KOPT-K1 (cell line): ENCODE results near the gene PTDSS2.
"Not testable (repeated sequence)": the region's sequence is repeated elsewhere in the genome, so short reads cannot be mapped to it uniquely, and the experiment has no call there.

Source experiments
- H3K27ac ChIP-seq: fragments of 200-600 bp; sonication (generic); 2 replicates; pipeline ENCODE4 v1.5.1; 2016; ENCODE audit warnings: antibody characterized with exemption, mild to moderate bottlenecking, low read depth, low read length; ENCODE audit not compliant: poor library complexity, severe bottlenecking
- H3K36me3 ChIP-seq: fragments of 200-600 bp; sonication (generic); 2 replicates; pipeline ENCODE4 v1.5.1; 2017; ENCODE audit warnings: antibody characterized with exemption, mild to moderate bottlenecking, low read length, moderate library complexity; ENCODE audit not compliant: insufficient read depth
- H3K9me3 ChIP-seq: fragments of 200-600 bp; sonication (generic); 2 replicates; pipeline ENCODE4 v1.5.1; 2017; ENCODE audit warnings: antibody characterized with exemption, low read length, mild to moderate bottlenecking; ENCODE audit not compliant: insufficient read depth, poor library complexity, severe bottlenecking

Gene PTDSS2

GRCh38 chr11:434999-435740 is 14.9 kb upstream of the PTDSS2 start:
- H3K27ac ChIP-seq, H3K36me3 ChIP-seq, H3K9me3 ChIP-seq: not testable (repeated sequence)

- Histone ChIP-seq H3K9me3 (no peaks in the 10 kb centered on the region), H3K36me3 (no peaks in the 10 kb centered on the region), H3K27ac (no peak overlapping the region)
Observed at GRCh38 chr11:437228-437870, 12.7 kb upstream of the PTDSS2 start.

- Histone ChIP-seq H3K27ac (no peak overlapping the region), H3K36me3 (no peaks in the 10 kb centered on the region), H3K9me3 (no peaks in the 10 kb centered on the region)
Observed at GRCh38 chr11:438101-438844, 11.8 kb upstream of the PTDSS2 start.

GRCh38 chr11:439315-440064 is 10.6 kb upstream of the PTDSS2 start:
- Histone ChIP-seq H3K27ac (no peak overlapping the region), H3K9me3 (no peaks in the 10 kb centered on the region), H3K36me3 (no peaks in the 10 kb centered on the region)

- Histone ChIP-seq H3K9me3 (no peaks in the 10 kb centered on the region), H3K36me3 (no peaks in the 10 kb centered on the region), H3K27ac (no peak overlapping the region)
Observed at GRCh38 chr11:440065-441042, 9.7 kb upstream of the PTDSS2 start.

GRCh38 chr11:441043-441417 is 9.0 kb upstream of the PTDSS2 start:
- no peaks in the 10 kb centered on the region for H3K9me3 ChIP-seq
- H3K27ac ChIP-seq = no peak overlapping the region
- no peaks in the 10 kb centered on the region for H3K36me3 ChIP-seq

GRCh38 chr11:441418-442274 is 8.4 kb upstream of the PTDSS2 start, which contains the start of gene ANO9:
Gene ANO9, minus strand, starts transcription at chr11:442011. Its CDS starts 85 bp downstream, at chr11:441926.
- H3K27ac ChIP-seq = no peak within 1 kb of the TSS
- no peaks in the 10 kb centered on the region for H3K36me3 ChIP-seq
- no peaks in the 10 kb centered on the region for H3K9me3 ChIP-seq

GRCh38 chr11:442611-443081 is 7.4 kb upstream of the PTDSS2 start:
- Histone ChIP-seq H3K9me3 (no peaks in the 10 kb centered on the region), H3K27ac (no peak overlapping the region), H3K36me3 (no peaks in the 10 kb centered on the region)

- no peaks in the 10 kb centered on the region for H3K36me3 ChIP-seq
- H3K27ac ChIP-seq = no peak overlapping the region
- no peaks in the 10 kb centered on the region for H3K9me3 ChIP-seq
Observed at GRCh38 chr11:443542-444199, 6.4 kb upstream of the PTDSS2 start.

- H3K36me3 ChIP-seq = no peaks in the 10 kb centered on the region
- H3K27ac ChIP-seq = no peak overlapping the region
- no peaks in the 10 kb centered on the region for H3K9me3 ChIP-seq
Observed at GRCh38 chr11:444396-445144, 5.5 kb upstream of the PTDSS2 start.

GRCh38 chr11:445765-446588 is 4.1 kb upstream of the PTDSS2 start:
- Histone ChIP-seq H3K27ac (no peak overlapping the region), H3K9me3 (no peaks in the 10 kb centered on the region), H3K36me3 (no peaks in the 10 kb centered on the region)

- Histone ChIP-seq H3K36me3 (peaks cover under 1% of the 10 kb centered on the region; the same call in 1 of the 2 replicates), H3K9me3 (no peaks in the 10 kb centered on the region), H3K27ac (no peak overlapping the region)
Observed at GRCh38 chr11:446891-447290, 3.2 kb upstream of the PTDSS2 start.
